Measurements from ENCODE around the gene FN1.

The FN1 gene

GRCh38 chr2:215320679-215321078 is 115.2 kb downstream of the FN1 start:
- ChIA-PET POLR2A (interaction anchor here (0.9 kb wide), 1 partner anchor 9 kb away, joined by 4 read pairs; the partner anchor contains the start of gene ATIC), CTCF (no interaction called here)
- TF ChIP-seq ZNF623 (tag by site-specific recombination; IDR thresholded peaks at IDR 0.05), result no peak
- no peak for TF ChIP-seq ZNF140 (tag by site-specific recombination; IDR thresholded peaks at IDR 0.05)
- no peak for TF ChIP-seq ZNF366 (tag by site-specific recombination; conservative IDR thresholded peaks at IDR 0.05)
- TF ChIP-seq KLF1 (tag by site-specific recombination; IDR thresholded peaks at IDR 0.05), result peak; percentile 78
- no peak for TF ChIP-seq SCRT1 (tag by site-specific recombination; IDR thresholded peaks at IDR 0.05; ENCODE audit: borderline replicate concordance)
- TF ChIP-seq ZNF488 (tag by site-specific recombination; IDR thresholded peaks at IDR 0.05), result no peak
- H3K9me3 ChIP-seq (ENCODE audit: control insufficient read depth, insufficient read depth, low read depth, low read length), result no peaks in the 10 kb centered on the region
- H3K36me3 ChIP-seq (ENCODE audit: control insufficient read depth in 2 of 2, insufficient read depth in 1 of 2, low read length in 2 of 2), result peaks cover 53 to 95% of the 10 kb centered on the region in 2 experiments
- H3K4me3 ChIP-seq (ENCODE audit: low read depth, low read length), result no peak overlapping the region
- no peaks in the 10 kb centered on the region for H3K4me1 ChIP-seq (ENCODE audit: control insufficient read depth, insufficient read depth, low read length)
- H3K27ac ChIP-seq (ENCODE audit: extremely low read depth, low read depth, low read length), result no peak overlapping the region

GRCh38 chr2:215320102-215320501 is 115.8 kb downstream of the FN1 start:
- no peak for TF ChIP-seq OSR2 (tag by site-specific recombination; IDR thresholded peaks at IDR 0.05)
- Histone ChIP-seq H3K9me3 (ENCODE audit: control insufficient read depth, insufficient read depth, low read depth, low read length) (no peaks in the 10 kb centered on the region), H3K4me3 (ENCODE audit: low read depth, low read length) (no peak overlapping the region), H3K27ac (ENCODE audit: extremely low read depth, low read depth, low read length) (no peak overlapping the region), H3K36me3 (ENCODE audit: control insufficient read depth in 2 of 2, insufficient read depth in 1 of 2, low read length in 2 of 2) (peaks cover 50 to 98% of the 10 kb centered on the region in 2 experiments), H3K4me1 (ENCODE audit: control insufficient read depth, insufficient read depth, low read length) (no peaks in the 10 kb centered on the region)
- POLR2A ChIA-PET, result interaction anchor here (0.9 kb wide), 1 partner anchor 9 kb away, joined by 4 read pairs; the partner anchor contains the start of gene ATIC
- CTCF ChIA-PET, result no interaction called here

DNA sequence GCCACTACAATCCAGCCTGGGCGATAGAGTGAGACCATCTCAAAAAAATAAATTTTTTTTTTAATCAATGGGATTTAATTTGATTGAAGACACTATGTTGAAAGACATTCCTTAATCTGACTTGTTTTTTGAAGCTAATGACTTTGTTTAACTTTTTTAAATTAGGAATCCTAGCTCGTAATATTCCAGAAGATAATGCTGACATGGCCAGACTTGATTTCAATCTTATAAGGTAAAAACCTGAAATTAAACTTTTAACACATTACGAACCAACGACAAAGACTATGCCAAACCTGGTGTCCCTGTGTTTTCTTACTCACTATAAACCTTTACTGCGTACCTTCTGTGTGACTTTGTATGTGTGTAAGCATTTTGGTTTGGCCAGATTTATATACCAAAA is 116.4 kb downstream of the FN1 start:
- ChIA-PET CTCF (no interaction called here), POLR2A (no interaction called here)
- Histone ChIP-seq H3K27ac (ENCODE audit: extremely low read depth, low read depth, low read length) (no peak overlapping the region), H3K36me3 (ENCODE audit: control insufficient read depth in 2 of 2, insufficient read depth in 1 of 2, low read length in 2 of 2) (peaks cover 51 to 98% of the 10 kb centered on the region in 2 experiments), H3K9me3 (ENCODE audit: control insufficient read depth, insufficient read depth, low read depth, low read length) (no peaks in the 10 kb centered on the region), H3K4me3 (ENCODE audit: low read depth, low read length) (no peak overlapping the region), H3K4me1 (ENCODE audit: control insufficient read depth, insufficient read depth, low read length) (no peaks in the 10 kb centered on the region)
- no peak for TF ChIP-seq ZBTB21 (tag by site-specific recombination; IDR thresholded peaks at IDR 0.05)
- TF ChIP-seq GFI1B (tag by site-specific recombination; IDR thresholded peaks at IDR 0.05), result no peak
- TF ChIP-seq PRDM2 (tag by site-specific recombination; IDR thresholded peaks at IDR 0.05; ENCODE audit: borderline replicate concordance), result no peak
- TF ChIP-seq ZFP3 (tag by site-specific recombination; IDR thresholded peaks at IDR 0.05; ENCODE audit: low read depth), result no peak
- TF ChIP-seq ZNF610 (tag by site-specific recombination; IDR thresholded peaks at IDR 0.05; ENCODE audit: borderline replicate concordance), result no peak

DNA sequence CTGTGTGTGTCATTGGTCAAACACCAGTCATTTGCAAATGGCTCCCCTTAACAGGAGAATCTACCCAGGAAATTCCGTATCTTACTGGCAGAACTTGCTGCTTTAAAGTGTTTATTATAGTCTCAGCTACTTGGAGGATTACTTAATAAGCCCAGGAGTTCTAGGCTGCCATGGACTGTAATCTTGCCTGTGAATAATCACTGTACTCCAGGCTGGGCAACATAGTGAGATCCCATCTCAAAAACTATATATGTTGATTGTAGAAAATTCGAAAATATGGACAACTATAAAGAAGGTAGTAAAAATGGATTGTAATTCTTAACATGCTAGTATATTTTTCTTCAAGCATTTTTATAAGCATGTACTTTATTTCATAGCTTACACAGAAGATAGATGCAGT is 119.5 kb downstream of the FN1 start:
- no peaks in the 10 kb centered on the region for H3K4me1 ChIP-seq (ENCODE audit: control insufficient read depth, insufficient read depth, low read length)
- no peak overlapping the region for H3K4me3 ChIP-seq (ENCODE audit: low read depth, low read length)
- H3K9me3 ChIP-seq (ENCODE audit: control insufficient read depth, insufficient read depth, low read depth, low read length), result no peaks in the 10 kb centered on the region
- peaks cover 35 to 86% of the 10 kb centered on the region in 2 experiments for H3K36me3 ChIP-seq (ENCODE audit: control insufficient read depth in 2 of 2, insufficient read depth in 1 of 2, low read length in 2 of 2)
- no peak overlapping the region for H3K27ac ChIP-seq (ENCODE audit: extremely low read depth, low read depth, low read length)
- POLR2A ChIA-PET, result no interaction called here
- TF ChIP-seq ZSCAN23 (tag by site-specific recombination; IDR thresholded peaks at IDR 0.05), result no peak
- peak; percentile 62; the same call in 1 of the 2 replicates for TF ChIP-seq ZNF121 (tag by site-specific recombination; IDR thresholded peaks at IDR 0.05)
- CTCF ChIA-PET, result no interaction called here
